CD4-positive, alpha-beta T cell (primary cell): ENCODE results near the gene AIDA. TPM values are rescaled to one million over a fixed set of nuclear protein-coding genes. Genes with fewer than 3 reads are reported as not detected.

Experiments used
- ATAC-seq: fragments of 200-7000 bp; cut with Tn5 transposase; one replicate; pipeline ENCODE4 v1.10.0; 2022; ENCODE audit warnings: mild to moderate bottlenecking; ENCODE audit not compliant: poor library complexity
- CTCF ChIA-PET: fragments of 350-600 bp; sonication (Branson Sonifier 250); formaldehyde crosslinking; loops from one replicate; lab custom pipeline; 2021; ENCODE audit warnings: antibody characterized with exemption, inconsistent platforms; lab: Charles Lee
- POLR2A ChIA-PET: fragments of 350-600 bp; sonication (Branson Sonifier 250); formaldehyde crosslinking; loops from one replicate; lab custom pipeline; 2021; ENCODE audit warnings: antibody characterized with exemption, inconsistent platforms; lab: Charles Lee
- DNase-seq, 14 experiments: peaks; one replicate each; pipeline ENCODE4 v3.0.0-alpha.2; 2013 to 2020; ENCODE audit warnings: mixed read lengths in 2 of 14
- H3K27ac ChIP-seq, 2 donors: one replicate each; pipeline versions ENCODE4 v1.5.1 to v1.7.0; 2013; ENCODE audit warnings: low read length in 2 of 2, low read depth in 1 of 2, mild to moderate bottlenecking in 1 of 2
- H3K27me3 ChIP-seq, 2 experiments: 1 replicate in 1 of 2; 2 replicates in 1 of 2; pipeline versions ENCODE4 v1.6.1 to v1.7.0; 2013; ENCODE audit warnings: low read length in 2 of 2, control low read depth in 1 of 2, mild to moderate bottlenecking in 1 of 2, moderate library complexity in 1 of 2; ENCODE audit not compliant: insufficient read depth in 2 of 2, control insufficient read depth in 1 of 2
- H3K36me3 ChIP-seq: one replicate; pipeline ENCODE4 v1.6.1; 2013; ENCODE audit warnings: low read length, control low read depth; ENCODE audit not compliant: insufficient read depth
- H3K4me1 ChIP-seq: one replicate; pipeline ENCODE4 v1.6.1; 2013; ENCODE audit warnings: low read length, control low read depth; ENCODE audit not compliant: insufficient read depth
- H3K4me3 ChIP-seq: one replicate; pipeline ENCODE4 v1.5.1; 2013; ENCODE audit warnings: mild to moderate bottlenecking, low read length, moderate library complexity
- H3K9me3 ChIP-seq, 2 experiments: 1 replicate in 1 of 2; 2 replicates in 1 of 2; pipeline versions ENCODE4 v1.6.1 to v1.7.0; 2013; ENCODE audit warnings: low read length in 2 of 2, mild to moderate bottlenecking in 2 of 2, control low read depth in 1 of 2, moderate library complexity in 1 of 2; ENCODE audit not compliant: control insufficient read depth in 1 of 2, insufficient read depth in 1 of 2
- H3K27ac Mint-ChIP-seq: one replicate; pipeline ENCODE4 v1.8.0; 2020; ENCODE audit warnings: mixed read lengths
- H3K27me3 Mint-ChIP-seq: one replicate; pipeline ENCODE4 v1.8.0; 2021; ENCODE audit warnings: mixed read lengths
- H3K36me3 Mint-ChIP-seq: one replicate; pipeline ENCODE4 v1.8.0; 2021; ENCODE audit warnings: low read depth, mixed read lengths
- H3K4me1 Mint-ChIP-seq: one replicate; pipeline ENCODE4 v1.8.0; 2021; ENCODE audit warnings: low read depth, mixed read lengths
- H3K4me3 Mint-ChIP-seq: one replicate; pipeline ENCODE4 v1.8.0; 2020; ENCODE audit warnings: mild to moderate bottlenecking, mixed read lengths
- H3K9me3 Mint-ChIP-seq: one replicate; pipeline ENCODE4 v1.8.0; 2020; ENCODE audit warnings: mixed read lengths
- CTCF ChIP-seq: fragments of 200-600 bp; IDR thresholded peaks from one replicate; pipeline ENCODE4 v1.8.0; 2022; ENCODE audit warnings: antibody characterized with exemption, mild to moderate bottlenecking
- intact Hi-C, 2 experiments: fragments of 100-400 bp; cut with DNase I in 1 of 2; cut with micrococcal nuclease in 1 of 2; formaldehyde crosslinking; loops; one replicate each; pipeline versions ENCODE4 v1.15.1 to v1.9.0; 2023 to 2025; cut with DNase I, micrococcal nuclease
- total RNA-seq, 174 experiments: library from RNA in 2 of 174; stranded (reverse) in 2 of 174; gene quantifications; one replicate each; pipeline ENCODE4 v1.2.3 and lab custom pipeline; 2021 to 2026

Gene AIDA
- total RNA-seq, 2 experiments from 2014 or later: 23.6 to 25.1 TPM

DNA sequence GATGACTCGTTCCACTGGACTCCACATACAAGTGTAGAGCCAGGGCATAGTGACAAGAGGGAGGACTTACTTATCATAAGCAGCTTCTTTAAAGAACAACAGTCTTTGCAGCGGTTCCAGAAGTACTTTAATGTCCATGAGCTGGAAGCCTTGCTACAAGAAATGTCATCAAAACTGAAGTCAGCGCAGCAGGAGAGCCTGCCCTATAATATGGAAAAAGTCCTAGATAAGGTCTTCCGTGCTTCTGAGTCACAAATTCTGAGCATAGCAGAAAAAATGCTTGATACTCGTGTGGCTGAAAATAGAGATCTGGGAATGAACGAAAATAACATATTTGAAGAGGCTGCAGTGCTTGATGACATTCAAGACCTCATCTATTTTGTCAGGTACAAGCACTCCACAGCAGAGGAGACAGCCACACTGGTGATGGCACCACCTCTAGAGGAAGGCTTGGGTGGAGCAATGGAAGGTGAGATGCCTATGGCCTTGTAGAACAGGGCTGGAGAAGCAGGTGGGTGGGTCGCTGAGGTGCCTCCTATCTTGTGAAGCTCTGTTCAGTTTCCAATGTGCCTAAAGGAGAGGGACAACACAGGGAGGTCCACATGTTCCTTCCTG, 82.3 kb downstream of the AIDA start:
- ChIA-PET POLR2A (no interaction called here), CTCF (no interaction called here)
- Histone ChIP-seq H3K27ac (no peak overlapping the region), H3K4me3 (no peak overlapping the region), H3K36me3 (peaks cover 87% of the 10 kb centered on the region), H3K4me1 (no peaks in the 10 kb centered on the region), H3K9me3 (no peaks in the 10 kb centered on the region), H3K27me3 (no peaks in the 10 kb centered on the region)
- no peak overlapping the region for H3K27ac Mint-ChIP-seq
- no peak for DNase-seq
- H3K4me1 Mint-ChIP-seq: peaks cover 11% of the 10 kb centered on the region
- no peak for ATAC-seq
- H3K27me3 Mint-ChIP-seq: no peaks in the 10 kb centered on the region
- H3K4me3 Mint-ChIP-seq: no peak overlapping the region
- intact Hi-C loops: loop anchor here in 1 of 2 experiments (10.0 kb wide), 1 partner anchor 515 kb away; the partner anchor contains the start of gene TLR5
- TF ChIP-seq CTCF: no peak
- peaks cover 94% of the 10 kb centered on the region for H3K36me3 Mint-ChIP-seq
- H3K9me3 Mint-ChIP-seq: no peaks in the 10 kb centered on the region

DNA sequence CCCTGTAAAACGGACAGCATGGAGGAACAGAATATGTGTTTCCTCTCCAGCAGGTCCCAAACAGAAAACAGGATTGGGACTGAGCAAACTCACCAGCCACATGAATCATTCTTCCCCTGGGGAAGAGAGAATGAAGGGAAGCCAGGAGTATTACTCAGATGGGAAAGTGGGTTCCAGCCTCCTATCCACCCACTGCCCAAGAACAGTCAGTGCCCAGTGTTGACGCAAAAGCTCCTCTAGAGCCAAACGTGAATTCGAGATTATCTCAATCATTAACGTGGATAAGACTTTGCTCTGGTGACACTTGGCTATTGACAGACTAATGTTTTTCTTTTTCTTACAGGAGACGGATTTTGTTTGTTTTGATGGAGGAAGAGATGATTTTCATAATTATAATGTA, 85.1 kb downstream of the AIDA start:
- Mint-ChIP-seq H3K27me3 (no peaks in the 10 kb centered on the region), H3K4me3 (no peak overlapping the region), H3K4me1 (peaks cover 8% of the 10 kb centered on the region), H3K36me3 (peaks cover 100% of the 10 kb centered on the region), H3K9me3 (no peaks in the 10 kb centered on the region), H3K27ac (no peak overlapping the region)
- no peaks in the 10 kb centered on the region for H3K27me3 ChIP-seq
- no peaks in the 10 kb centered on the region for H3K9me3 ChIP-seq
- ChIA-PET POLR2A (interaction anchor here (1.8 kb wide), 1 partner anchor 16 kb away, joined by 6 read pairs; no protein-coding TSS in a partner anchor), CTCF (interaction anchor here (0.6 kb wide), 1 partner anchor 73 kb away, joined by 3 read pairs; no protein-coding TSS in a partner anchor)
- H3K4me1 ChIP-seq: no peaks in the 10 kb centered on the region
- DNase-seq (no peak), ATAC-seq (no peak)
- H3K27ac ChIP-seq: no peak overlapping the region
- no peak for TF ChIP-seq CTCF
- H3K36me3 ChIP-seq: peaks cover 89% of the 10 kb centered on the region
- no peak overlapping the region for H3K4me3 ChIP-seq
- intact Hi-C loops: loop anchor here in 1 of 2 experiments (10.0 kb wide), 1 partner anchor 518 kb away; the partner anchor contains the start of gene TLR5

- intact Hi-C loops: loop anchor here in 1 of 2 experiments (10.0 kb wide), 1 partner anchor 521 kb away; the partner anchor contains the start of gene TLR5
- ChIA-PET POLR2A (interaction anchor here (0.9 to 1.0 kb wide), 2 partner anchors 16 to 20 kb away, joined by 3 read pairs; no protein-coding TSS in a partner anchor), CTCF (no interaction called here)
- H3K27ac ChIP-seq: no peak overlapping the region
- ATAC-seq (no peak), DNase-seq (no peak)
- Mint-ChIP-seq H3K36me3 (peaks cover 98% of the 10 kb centered on the region), H3K27me3 (no peaks in the 10 kb centered on the region), H3K9me3 (no peaks in the 10 kb centered on the region), H3K27ac (no peak overlapping the region), H3K4me3 (no peak overlapping the region), H3K4me1 (peaks cover 30% of the 10 kb centered on the region)
- H3K27me3 ChIP-seq: no peaks in the 10 kb centered on the region
- H3K36me3 ChIP-seq: peaks cover 68% of the 10 kb centered on the region
- no peak for TF ChIP-seq CTCF
- H3K4me3 ChIP-seq: no peak overlapping the region
- peaks cover 4% of the 10 kb centered on the region for H3K4me1 ChIP-seq
- H3K9me3 ChIP-seq: no peaks in the 10 kb centered on the region
Observed at GRCh38 chr1:222624214-222624613, 88.1 kb downstream of the AIDA start.
